ENCODE data around the gene PARM1.

The PARM1 gene

GRCh38 chr4:75058486-75058885 is 125.6 kb downstream of the PARM1 start:
- H3K9me3 ChIP-seq (ENCODE audit: insufficient read depth, low read depth, low read length) = no peaks in the 10 kb centered on the region
- H3K36me3 ChIP-seq (ENCODE audit: insufficient read depth, low read depth, low read length) = no peaks in the 10 kb centered on the region
- no peak overlapping the region for H3K4me3 ChIP-seq (ENCODE audit: low read length)
- no peaks in the 10 kb centered on the region for H3K4me1 ChIP-seq (ENCODE audit: insufficient read depth, low read length)
- H3K27ac ChIP-seq (ENCODE audit: low read length) = no peak overlapping the region
- H3K27me3 ChIP-seq (ENCODE audit: insufficient read depth, low read length) = no peaks in the 10 kb centered on the region
- H3K9ac ChIP-seq (ENCODE audit: low read depth, low read length) = no peak overlapping the region

GRCh38 chr4:75063433-75063832 is 130.5 kb downstream of the PARM1 start:
- H3K4me3 ChIP-seq (ENCODE audit: low read length) = no peak overlapping the region
- H3K4me1 ChIP-seq (ENCODE audit: insufficient read depth, low read length) = no peaks in the 10 kb centered on the region
- no peaks in the 10 kb centered on the region for H3K9me3 ChIP-seq (ENCODE audit: insufficient read depth, low read depth, low read length)
- H3K27me3 ChIP-seq (ENCODE audit: insufficient read depth, low read length) = no peaks in the 10 kb centered on the region
- H3K27ac ChIP-seq (ENCODE audit: low read length) = no peak overlapping the region
- H3K36me3 ChIP-seq (ENCODE audit: insufficient read depth, low read depth, low read length) = no peaks in the 10 kb centered on the region
- no peak overlapping the region for H3K9ac ChIP-seq (ENCODE audit: low read depth, low read length)

- no peaks in the 10 kb centered on the region for H3K27me3 ChIP-seq (ENCODE audit: insufficient read depth, low read length)
- no peak overlapping the region for H3K9ac ChIP-seq (ENCODE audit: low read depth, low read length)
- H3K36me3 ChIP-seq (ENCODE audit: insufficient read depth, low read depth, low read length) = no peaks in the 10 kb centered on the region
- H3K9me3 ChIP-seq (ENCODE audit: insufficient read depth, low read depth, low read length) = no peaks in the 10 kb centered on the region
- no peaks in the 10 kb centered on the region for H3K4me1 ChIP-seq (ENCODE audit: insufficient read depth, low read length)
- H3K4me3 ChIP-seq (ENCODE audit: low read length) = no peak overlapping the region
- H3K27ac ChIP-seq (ENCODE audit: low read length) = no peak overlapping the region
Observed at GRCh38 chr4:75065909-75066308, 133.0 kb downstream of the PARM1 start.

- no peak overlapping the region for H3K4me3 ChIP-seq (ENCODE audit: low read length)
- H3K36me3 ChIP-seq (ENCODE audit: insufficient read depth, low read depth, low read length) = no peaks in the 10 kb centered on the region
- no peaks in the 10 kb centered on the region for H3K4me1 ChIP-seq (ENCODE audit: insufficient read depth, low read length)
Observed at GRCh38 chr4:75069493-75070074, 136.7 kb downstream of the PARM1 start.

GRCh38 chr4:75071317-75071716 is 138.4 kb downstream of the PARM1 start:
- Histone ChIP-seq H3K4me3 (ENCODE audit: low read length) (no peak overlapping the region), H3K9ac (ENCODE audit: low read depth, low read length) (no peak overlapping the region), H3K9me3 (ENCODE audit: insufficient read depth, low read depth, low read length) (no peaks in the 10 kb centered on the region), H3K36me3 (ENCODE audit: insufficient read depth, low read depth, low read length) (no peaks in the 10 kb centered on the region), H3K27ac (ENCODE audit: low read length) (no peak overlapping the region), H3K4me1 (ENCODE audit: insufficient read depth, low read length) (no peaks in the 10 kb centered on the region), H3K27me3 (ENCODE audit: insufficient read depth, low read length) (no peaks in the 10 kb centered on the region)

More at GRCh38 chr4:75069493-75070074, 136.7 kb downstream of the PARM1 start:
- Histone ChIP-seq H3K9ac (ENCODE audit: low read depth, low read length) (no peak overlapping the region), H3K27ac (ENCODE audit: low read length) (no peak overlapping the region), H3K27me3 (ENCODE audit: insufficient read depth, low read length) (no peaks in the 10 kb centered on the region), H3K9me3 (ENCODE audit: insufficient read depth, low read depth, low read length) (no peaks in the 10 kb centered on the region)

- Histone ChIP-seq H3K9ac (ENCODE audit: low read depth, low read length) (no peak overlapping the region), H3K27me3 (ENCODE audit: insufficient read depth, low read length) (no peaks in the 10 kb centered on the region), H3K4me1 (ENCODE audit: insufficient read depth, low read length) (no peaks in the 10 kb centered on the region), H3K27ac (ENCODE audit: low read length) (no peak overlapping the region), H3K36me3 (ENCODE audit: insufficient read depth, low read depth, low read length) (peaks cover 7% of the 10 kb centered on the region; the same call in 1 of the 2 replicates), H3K4me3 (ENCODE audit: low read length) (no peak overlapping the region), H3K9me3 (ENCODE audit: insufficient read depth, low read depth, low read length) (peaks cover 9% of the 10 kb centered on the region; the same call in 1 of the 2 replicates)
Observed at GRCh38 chr4:75080888-75081287, 148.0 kb downstream of the PARM1 start.

- Histone ChIP-seq H3K9ac (ENCODE audit: low read depth, low read length) (no peak overlapping the region), H3K27ac (ENCODE audit: low read length) (no peak overlapping the region), H3K36me3 (ENCODE audit: insufficient read depth, low read depth, low read length) (peaks cover 7% of the 10 kb centered on the region; the same call in 1 of the 2 replicates), H3K27me3 (ENCODE audit: insufficient read depth, low read length) (no peaks in the 10 kb centered on the region), H3K9me3 (ENCODE audit: insufficient read depth, low read depth, low read length) (peaks cover 9% of the 10 kb centered on the region; the same call in 1 of the 2 replicates), H3K4me3 (ENCODE audit: low read length) (no peak overlapping the region), H3K4me1 (ENCODE audit: insufficient read depth, low read length) (no peaks in the 10 kb centered on the region)
Observed at GRCh38 chr4:75081561-75081960, 148.6 kb downstream of the PARM1 start.

GRCh38 chr4:75087416-75087815 is 154.5 kb downstream of the PARM1 start:
- no peak overlapping the region for H3K27ac ChIP-seq (ENCODE audit: low read length)
- no peaks in the 10 kb centered on the region for H3K4me1 ChIP-seq (ENCODE audit: insufficient read depth, low read length)
- no peaks in the 10 kb centered on the region for H3K27me3 ChIP-seq (ENCODE audit: insufficient read depth, low read length)
- H3K4me3 ChIP-seq (ENCODE audit: low read length) = no peak overlapping the region
- H3K9ac ChIP-seq (ENCODE audit: low read depth, low read length) = no peak overlapping the region
- no peaks in the 10 kb centered on the region for H3K36me3 ChIP-seq (ENCODE audit: insufficient read depth, low read depth, low read length)
- no peaks in the 10 kb centered on the region for H3K9me3 ChIP-seq (ENCODE audit: insufficient read depth, low read depth, low read length)

GRCh38 chr4:75087865-75088264 is 154.9 kb downstream of the PARM1 start:
- no peak overlapping the region for H3K4me3 ChIP-seq (ENCODE audit: low read length)
- H3K36me3 ChIP-seq (ENCODE audit: insufficient read depth, low read depth, low read length) = no peaks in the 10 kb centered on the region
- H3K9ac ChIP-seq (ENCODE audit: low read depth, low read length) = no peak overlapping the region
- H3K9me3 ChIP-seq (ENCODE audit: insufficient read depth, low read depth, low read length) = no peaks in the 10 kb centered on the region
- H3K4me1 ChIP-seq (ENCODE audit: insufficient read depth, low read length) = no peaks in the 10 kb centered on the region
- no peaks in the 10 kb centered on the region for H3K27me3 ChIP-seq (ENCODE audit: insufficient read depth, low read length)
- H3K27ac ChIP-seq (ENCODE audit: low read length) = no peak overlapping the region

- Histone ChIP-seq H3K36me3 (ENCODE audit: insufficient read depth, low read depth, low read length) (no peaks in the 10 kb centered on the region), H3K27ac (ENCODE audit: low read length) (no peak overlapping the region), H3K9ac (ENCODE audit: low read depth, low read length) (no peak overlapping the region), H3K4me1 (ENCODE audit: insufficient read depth, low read length) (no peaks in the 10 kb centered on the region), H3K4me3 (ENCODE audit: low read length) (no peak overlapping the region), H3K27me3 (ENCODE audit: insufficient read depth, low read length) (no peaks in the 10 kb centered on the region), H3K9me3 (ENCODE audit: insufficient read depth, low read depth, low read length) (no peaks in the 10 kb centered on the region; the same call in 1 of the 2 replicates)
Observed at GRCh38 chr4:75089206-75089605, 156.3 kb downstream of the PARM1 start.

GRCh38 chr4:75099321-75099720 is 166.4 kb downstream of the PARM1 start:
- Histone ChIP-seq H3K9ac (ENCODE audit: low read depth, low read length) (no peak overlapping the region), H3K9me3 (ENCODE audit: insufficient read depth, low read depth, low read length) (peaks cover 4% of the 10 kb centered on the region; the same call in 1 of the 2 replicates), H3K4me3 (ENCODE audit: low read length) (no peak overlapping the region), H3K4me1 (ENCODE audit: insufficient read depth, low read length) (no peaks in the 10 kb centered on the region), H3K27me3 (ENCODE audit: insufficient read depth, low read length) (no peaks in the 10 kb centered on the region), H3K36me3 (ENCODE audit: insufficient read depth, low read depth, low read length) (no peaks in the 10 kb centered on the region), H3K27ac (ENCODE audit: low read length) (no peak overlapping the region)

Measured in iPS-20b (cell line).